ENCODE measurements around the gene TYW1B.
"Not testable (repeated sequence)": the region's sequence is repeated elsewhere in the genome, so short reads cannot be mapped to it uniquely, and the experiment has no call there.

The TYW1B gene

DNA sequence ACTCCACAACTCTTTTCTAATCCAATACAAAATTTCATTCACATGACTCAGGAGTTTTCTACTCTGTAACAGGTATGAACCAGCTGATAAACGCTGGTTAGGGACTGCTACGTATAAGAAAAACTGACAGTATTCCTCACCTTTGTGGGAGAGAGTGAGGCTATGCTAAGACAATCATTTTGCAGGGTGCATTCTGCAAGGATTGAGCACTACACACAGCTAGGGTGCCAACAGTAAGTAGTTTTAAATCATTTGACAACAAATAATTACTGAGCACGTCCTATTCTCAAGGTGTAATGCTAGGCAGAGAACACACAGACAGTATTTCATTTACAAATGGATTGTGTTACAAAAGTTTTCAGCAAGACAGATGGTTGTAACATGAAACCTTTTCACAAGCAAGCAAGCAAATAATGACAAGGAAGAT lies 206.2 kb downstream of the TYW1B start:
- DNase-seq: not testable (repeated sequence)

DNA sequence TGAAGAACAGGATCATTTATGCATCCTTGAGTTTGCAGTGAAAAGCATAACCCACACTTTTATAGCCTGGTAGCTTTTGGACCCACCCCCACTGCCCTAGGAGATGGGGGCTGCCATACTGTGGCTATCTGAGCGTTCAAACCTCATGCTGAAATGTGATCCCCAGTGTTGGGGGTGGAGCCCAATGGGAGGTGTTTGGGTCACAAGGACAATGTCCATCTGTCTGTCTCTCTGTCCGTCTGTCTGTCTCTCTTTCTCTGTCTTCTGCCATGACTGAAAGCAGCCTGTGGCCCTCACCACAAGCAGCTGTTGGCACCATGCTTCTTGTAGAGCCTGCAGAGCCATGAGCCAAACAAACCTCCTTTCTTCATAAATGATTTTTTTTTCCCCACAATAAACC lies 207.1 kb downstream of the TYW1B start:
- DNase-seq: not testable (repeated sequence)

GRCh38 chr7:72618435-72619180 lies 209.4 kb downstream of the TYW1B start:
- DNase-seq: not testable (repeated sequence)

GRCh38 chr7:72609761-72610160 lies 218.2 kb downstream of the TYW1B start:
- not testable (repeated sequence) for DNase-seq

- not testable (repeated sequence) for DNase-seq
Observed at GRCh38 chr7:72607988-72608387, 220.0 kb downstream of the TYW1B start.

GRCh38 chr7:72605863-72606431 lies 222.1 kb downstream of the TYW1B start:
- not testable (repeated sequence) for DNase-seq

DNA sequence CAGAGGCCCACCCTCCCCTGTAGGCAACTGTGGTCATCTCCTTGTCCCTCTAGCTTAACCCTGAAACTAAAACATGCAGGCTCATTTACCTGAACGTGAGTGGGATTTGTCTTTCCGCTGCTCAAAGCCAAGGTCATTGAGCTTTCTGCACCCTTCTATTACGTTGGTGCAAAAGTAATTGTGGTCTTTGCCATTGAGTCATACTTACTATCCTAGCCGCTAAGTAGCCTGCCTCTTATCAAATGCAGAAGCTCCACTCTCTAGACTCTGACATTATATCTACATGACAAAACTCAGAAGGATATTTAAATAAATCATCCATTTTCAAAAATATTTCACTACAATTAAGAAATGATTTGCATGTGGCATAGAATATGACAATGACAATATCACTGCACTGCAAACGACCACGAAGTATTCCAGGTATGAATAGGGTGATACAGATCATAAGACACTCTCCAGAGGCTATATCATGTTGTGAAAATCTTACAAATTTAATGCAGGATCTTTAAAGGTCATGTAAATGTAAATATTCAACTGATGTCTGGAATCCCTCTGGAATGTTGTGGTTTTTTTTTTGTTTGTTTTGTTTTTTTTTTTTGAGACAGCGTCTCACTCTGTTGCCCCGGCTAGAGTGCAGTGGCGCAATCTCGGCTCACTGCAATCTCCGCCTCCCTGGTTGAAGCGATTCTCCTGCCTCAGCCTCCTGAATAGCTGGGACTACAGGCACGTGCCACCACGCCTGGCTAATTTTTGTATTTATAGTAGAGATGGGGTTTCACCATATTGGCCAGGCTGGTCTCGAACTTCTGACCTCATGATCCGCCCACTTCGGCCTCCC lies 223.0 kb downstream of the TYW1B start:
- DNase-seq: not testable (repeated sequence)

DNA sequence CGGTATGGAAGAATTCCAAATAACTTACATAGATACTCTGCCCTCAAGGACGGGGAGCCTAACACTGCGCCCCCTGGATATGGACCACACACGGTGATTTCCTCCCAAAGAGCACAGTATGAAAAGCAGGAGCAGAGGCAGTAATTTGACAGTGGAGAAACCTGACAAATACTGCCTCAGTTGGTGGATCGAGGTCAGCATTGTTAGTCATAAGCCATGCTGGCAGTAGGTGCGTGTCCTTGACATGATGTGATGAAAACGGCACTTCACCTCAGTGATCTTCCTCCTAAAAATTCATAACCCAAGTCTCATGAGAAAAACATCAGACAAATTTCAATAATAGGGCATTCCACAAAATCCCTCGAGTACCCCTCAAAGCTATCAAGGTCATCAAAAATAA lies 224.5 kb downstream of the TYW1B start:
- not testable (repeated sequence) for DNase-seq

DNA sequence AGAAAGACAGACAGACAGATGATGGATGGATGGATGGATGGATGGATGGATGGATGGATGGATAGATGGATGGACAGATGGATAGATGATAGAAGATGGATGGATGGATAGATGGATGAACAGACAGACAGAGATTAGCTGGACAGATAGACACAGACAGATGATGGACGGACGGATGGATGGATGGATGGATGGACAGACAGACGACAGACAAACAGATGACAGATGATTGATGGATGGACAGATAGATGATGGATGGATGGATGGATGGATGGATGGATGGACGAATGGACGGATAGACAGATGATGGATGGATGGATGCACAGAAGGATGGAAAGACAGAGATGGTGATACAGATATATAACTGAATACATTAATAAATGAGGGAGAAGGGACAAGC lies 224.9 kb downstream of the TYW1B start:
- DNase-seq: no peak

DNA sequence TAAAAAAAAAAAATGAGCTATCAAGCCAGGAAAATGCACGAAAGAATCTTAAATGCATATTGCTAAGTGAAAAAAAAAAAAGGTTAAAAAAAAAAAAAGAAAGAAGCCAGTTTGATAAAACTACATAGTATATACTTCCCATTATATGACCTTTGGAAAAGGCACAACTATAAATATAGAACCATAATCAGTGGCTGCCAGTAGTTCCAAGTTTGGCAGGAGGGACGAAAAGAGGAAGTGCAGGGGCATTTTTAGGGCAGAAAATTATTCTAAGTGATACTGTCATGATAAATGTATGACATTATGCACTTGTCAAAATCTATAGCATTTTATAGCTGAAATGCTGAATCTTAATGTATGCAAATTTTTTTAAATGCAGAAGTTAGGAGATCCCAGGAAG lies 226.3 kb downstream of the TYW1B start:
- not testable (repeated sequence) for DNase-seq

GRCh38 chr7:72590023-72590422 lies 238.0 kb downstream of the TYW1B start:
- DNase-seq: not testable (repeated sequence)

- not testable (repeated sequence) for DNase-seq
Observed at GRCh38 chr7:72587267-72587666, 240.7 kb downstream of the TYW1B start.

DNA sequence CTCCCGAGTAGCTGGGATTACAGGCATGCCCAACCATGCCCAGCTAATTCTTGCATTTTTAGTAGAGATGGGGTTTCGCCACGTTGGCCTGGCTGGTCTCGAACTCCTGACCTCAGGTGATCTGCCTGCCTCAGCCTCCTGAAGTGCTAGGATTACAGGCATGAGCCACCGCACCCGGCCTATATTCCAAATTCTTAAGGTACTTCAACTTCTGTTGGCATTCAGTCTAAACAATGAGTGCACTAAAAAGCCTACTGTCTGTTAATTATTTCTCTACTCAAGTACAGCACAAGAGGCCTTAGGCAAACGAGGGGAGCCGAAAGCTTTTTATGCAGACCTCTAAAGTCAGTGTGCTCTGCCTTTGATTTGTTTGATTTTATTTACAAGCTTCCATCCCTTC lies 243.4 kb downstream of the TYW1B start:
- not testable (repeated sequence) for DNase-seq

DNA sequence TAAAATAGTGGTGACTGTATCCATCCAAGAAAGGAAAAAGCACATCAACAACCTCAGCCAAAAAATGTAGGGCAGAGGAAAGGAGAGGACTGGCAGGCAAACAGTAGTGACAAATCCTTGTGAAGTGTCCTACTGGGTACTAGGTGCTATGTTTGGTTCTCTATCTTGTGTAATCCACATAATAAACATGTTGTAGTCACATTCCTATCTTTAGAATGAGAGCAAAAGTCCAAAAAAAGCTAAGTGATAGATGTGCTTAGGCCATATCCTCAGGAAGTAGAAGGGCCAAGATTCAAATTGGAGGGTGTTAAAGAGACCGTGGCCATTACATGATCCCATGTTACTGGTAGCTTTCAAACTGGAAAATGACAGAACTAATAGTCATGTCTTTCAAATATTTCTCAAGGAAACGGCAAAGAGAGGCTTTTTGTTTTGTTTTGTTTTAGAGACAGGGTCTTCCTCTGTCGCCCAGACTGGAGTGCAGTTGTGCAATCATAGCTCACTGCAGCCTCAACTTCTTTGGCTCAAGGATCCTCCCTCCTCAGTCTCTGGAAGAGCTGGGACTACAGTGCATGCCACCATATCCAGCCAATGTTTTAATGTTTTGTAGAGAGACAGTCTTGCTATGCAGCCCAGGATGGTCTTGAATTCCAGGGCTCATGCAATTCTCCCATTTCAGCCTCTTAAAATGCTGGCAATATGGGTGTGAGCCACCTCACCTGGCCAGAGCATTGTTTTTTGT lies 244.2 kb downstream of the TYW1B start:
- not testable (repeated sequence) for DNase-seq

DNA sequence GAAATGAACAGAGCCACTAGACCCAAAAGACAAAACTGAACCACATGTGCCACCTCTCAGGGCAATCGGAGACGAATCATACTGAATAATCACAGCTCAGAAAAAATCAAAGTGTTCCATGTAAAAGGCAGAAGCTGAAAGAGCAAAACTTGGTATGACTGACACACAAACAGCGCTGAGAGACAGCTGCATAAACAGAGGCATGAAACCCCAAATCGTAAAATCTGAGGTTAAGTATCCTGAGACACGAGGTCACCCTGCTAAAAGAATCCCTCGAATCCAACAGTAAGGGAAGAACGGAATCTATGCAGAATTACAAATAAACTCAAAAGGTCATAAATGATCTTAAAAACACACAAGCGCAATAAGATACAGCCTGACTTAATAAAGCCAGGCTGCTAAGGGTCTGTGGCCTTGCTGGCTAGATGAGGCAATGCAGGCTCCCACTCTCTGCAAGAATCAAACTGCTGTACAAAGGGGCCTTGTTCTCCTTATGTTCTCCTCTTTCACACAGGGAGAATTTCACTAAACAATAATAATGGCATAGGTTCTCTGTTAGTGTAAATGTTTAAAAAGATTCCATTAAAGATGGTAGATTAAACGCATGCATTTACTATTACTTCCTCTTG lies 247.7 kb downstream of the TYW1B start:
- not testable (repeated sequence) for DNase-seq

DNA sequence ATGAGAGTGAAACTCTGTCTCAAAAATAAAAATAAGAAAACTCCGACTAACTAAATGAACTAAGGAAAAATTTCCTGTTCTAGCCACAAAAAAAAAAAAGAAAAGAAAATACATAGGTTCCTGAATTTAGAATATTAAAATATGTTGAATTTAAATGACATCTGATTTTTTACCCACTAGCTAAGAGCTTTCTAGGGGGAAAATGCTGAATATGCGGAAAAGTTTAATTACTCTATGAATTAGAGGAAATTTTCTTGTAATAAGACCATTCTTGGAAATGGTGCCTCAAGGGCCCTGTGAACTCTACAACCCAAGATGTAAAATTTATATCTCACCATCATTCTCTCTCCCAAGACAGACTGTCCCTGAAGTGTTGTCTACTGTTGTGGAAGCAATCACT lies 250.9 kb downstream of the TYW1B start:
- DNase-seq: no peak

GRCh38 chr7:72561988-72562387 lies 266.0 kb downstream of the TYW1B start:
- DNase-seq: not testable (repeated sequence)

- not testable (repeated sequence) for DNase-seq
Observed at GRCh38 chr7:72559546-72559945, 268.5 kb downstream of the TYW1B start.

GRCh38 chr7:72556733-72557132 lies 271.3 kb downstream of the TYW1B start:
- not testable (repeated sequence) for DNase-seq

- DNase-seq: not testable (repeated sequence)
Observed at GRCh38 chr7:72555238-72555637, 272.8 kb downstream of the TYW1B start.

DNA sequence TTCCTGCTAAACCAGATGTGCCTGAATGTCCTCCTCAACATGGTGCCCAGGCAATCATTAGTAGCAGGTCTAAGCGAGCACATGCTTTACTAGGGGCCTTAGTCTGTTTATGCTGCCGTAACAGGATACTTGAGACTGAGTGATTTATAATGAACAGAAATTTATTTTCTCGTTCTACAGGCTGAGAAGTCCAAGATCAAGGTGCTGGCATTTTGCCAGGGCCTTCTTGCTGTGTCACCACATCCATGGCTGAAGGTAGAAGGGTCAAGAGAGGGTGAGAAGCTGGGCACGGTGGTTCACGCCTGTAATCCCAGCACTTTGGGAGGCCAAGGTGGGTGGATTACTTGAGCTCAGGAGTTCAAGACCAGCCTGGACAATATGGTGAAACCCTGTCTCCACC lies 273.6 kb downstream of the TYW1B start:
- DNase-seq: not testable (repeated sequence)

DNA sequence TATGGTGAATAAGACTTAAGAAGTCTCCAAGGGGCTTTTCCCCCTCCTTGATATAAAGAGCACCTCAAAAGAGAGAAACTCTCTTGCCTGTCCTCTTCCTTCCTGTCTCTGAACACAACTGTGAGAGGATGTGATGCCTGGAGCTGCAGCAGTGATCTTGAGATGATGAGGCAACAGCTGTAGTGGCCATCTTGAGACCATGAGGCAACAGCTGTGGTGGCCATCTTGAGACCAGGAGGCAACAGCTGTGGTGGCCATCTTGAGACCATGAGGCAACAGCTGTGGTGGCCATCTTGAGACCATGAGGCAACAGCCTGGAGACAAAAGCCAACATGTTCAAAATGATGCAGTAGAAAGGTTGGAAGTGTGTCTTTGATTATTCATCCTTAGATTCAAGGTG lies 277.5 kb downstream of the TYW1B start:
- not testable (repeated sequence) for DNase-seq

All from NCI-H1930 (cell line).